ENCODE measurements around the gene SCYGR5.
"Not testable (repeated sequence)": the region's sequence is repeated elsewhere in the genome, so short reads cannot be mapped to it uniquely, and the experiment has no call there.

DNA sequence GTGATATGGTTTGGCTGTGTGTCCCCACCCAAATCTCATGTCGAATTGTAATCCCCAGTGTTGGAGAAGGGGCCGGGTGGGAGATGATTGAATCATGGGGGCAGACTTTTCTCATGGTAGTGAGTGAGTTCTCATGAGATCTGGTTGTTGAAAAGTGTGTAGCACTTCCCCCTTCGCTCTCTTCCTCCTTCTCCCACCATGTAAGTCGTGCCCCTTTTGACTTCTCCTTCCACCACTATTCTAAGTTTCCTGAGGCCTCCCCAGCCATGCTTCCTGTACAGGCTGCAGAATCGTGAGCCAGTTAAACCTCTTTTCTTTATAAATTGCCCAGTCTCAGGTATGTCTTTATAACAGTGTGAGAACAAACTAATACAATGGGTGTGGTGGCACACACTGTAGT lies 7.0 kb downstream of the SCYGR5 start:
- TF ChIP-seq TAF1, POLR2A, POLR2AphosphoS5 (IDR thresholded peaks at IDR 0.05; ENCODE audit: low read depth, low read length): not testable (repeated sequence)

Measured in GM12891 (cell line).